22Rv1 (cell line): Measurements from ENCODE around the gene OR56B1.

Experiments
- CTCF ChIP-seq: fragments of 450-650 bp; IDR thresholded peaks from 2 replicates; pipeline ENCODE4 v1.5.1; 2017; ENCODE audit warnings: mild to moderate bottlenecking
- ZFX ChIP-seq: fragments of 450-650 bp; IDR thresholded peaks from 2 replicates; pipeline ENCODE4 v1.6.1; 2017; ENCODE audit warnings: antibody characterized with exemption, borderline replicate concordance

- no peak for TF ChIP-seq CTCF
- no peak for TF ChIP-seq ZFX
These were observed 46.7 kb upstream of the OR56B1 start, which contains the start of gene TRIM22 for GRCh38 chr11:5689551-5689983.
